HL-60 (cell line): ENCODE results near the gene LDLRAD3.

Experiments
- DNase-seq, 2 experiments: peaks; one replicate each; pipeline ENCODE4 v3.0.0-alpha.2; 2010 to 2020; ENCODE audit warnings: low read depth in 1 of 2, low spot score in 1 of 2
- H3K27ac ChIP-seq: fragments of 250-450 bp; sonication (Bioruptor Pico); replicated peaks from 2 replicates; pipeline ENCODE4 v1.5.1; 2020; ENCODE audit warnings: mild to moderate bottlenecking, moderate library complexity
- H3K27me3 ChIP-seq: fragments of 250-450 bp; sonication (Bioruptor Pico); 2 replicates; pipeline ENCODE4 v1.5.1; 2021; ENCODE audit warnings: mild to moderate bottlenecking, moderate library complexity; ENCODE audit not compliant: insufficient read depth, poor library complexity, severe bottlenecking
- H3K4me3 ChIP-seq: replicated peaks from 2 replicates; pipeline ENCODE4 v1.5.1; 2011; ENCODE audit warnings: mild to moderate bottlenecking, control low read depth, low read length; ENCODE audit not compliant: insufficient read depth
- GABPA ChIP-seq: IDR thresholded peaks from 2 replicates; pipeline ENCODE4 v1.6.1; 2012; ENCODE audit warnings: low read depth
- POLR2AphosphoS5 ChIP-seq: IDR thresholded peaks from 2 replicates; pipeline ENCODE4 v1.6.1; 2012; ENCODE audit warnings: low read depth
- SPI1 ChIP-seq: IDR thresholded peaks from 2 replicates; pipeline ENCODE4 v1.6.1; 2012; ENCODE audit warnings: low read depth, mild to moderate bottlenecking, borderline replicate concordance
- TF ChIP-seq, protein P1 (sequence below): IDR thresholded peaks from 2 replicates; pipeline ENCODE4 v1.6.1; 2012; ENCODE audit warnings: low read depth; ENCODE audit not compliant: insufficient replicate concordance
- TF ChIP-seq, protein P2 (sequence below): IDR thresholded peaks from one replicate; pipeline ENCODE4 v1.5.1; 2011; ENCODE audit warnings: low read length, control low read depth, inconsistent platforms; ENCODE audit not compliant: insufficient read depth

LDLRAD3 gene

GRCh38 chr11:36201411-36201810 is 257.5 kb downstream of the LDLRAD3 start:
- no peaks in the 10 kb centered on the region for H3K27me3 ChIP-seq
- no peak overlapping the region for H3K27ac ChIP-seq
- TF ChIP-seq, protein P1, sequence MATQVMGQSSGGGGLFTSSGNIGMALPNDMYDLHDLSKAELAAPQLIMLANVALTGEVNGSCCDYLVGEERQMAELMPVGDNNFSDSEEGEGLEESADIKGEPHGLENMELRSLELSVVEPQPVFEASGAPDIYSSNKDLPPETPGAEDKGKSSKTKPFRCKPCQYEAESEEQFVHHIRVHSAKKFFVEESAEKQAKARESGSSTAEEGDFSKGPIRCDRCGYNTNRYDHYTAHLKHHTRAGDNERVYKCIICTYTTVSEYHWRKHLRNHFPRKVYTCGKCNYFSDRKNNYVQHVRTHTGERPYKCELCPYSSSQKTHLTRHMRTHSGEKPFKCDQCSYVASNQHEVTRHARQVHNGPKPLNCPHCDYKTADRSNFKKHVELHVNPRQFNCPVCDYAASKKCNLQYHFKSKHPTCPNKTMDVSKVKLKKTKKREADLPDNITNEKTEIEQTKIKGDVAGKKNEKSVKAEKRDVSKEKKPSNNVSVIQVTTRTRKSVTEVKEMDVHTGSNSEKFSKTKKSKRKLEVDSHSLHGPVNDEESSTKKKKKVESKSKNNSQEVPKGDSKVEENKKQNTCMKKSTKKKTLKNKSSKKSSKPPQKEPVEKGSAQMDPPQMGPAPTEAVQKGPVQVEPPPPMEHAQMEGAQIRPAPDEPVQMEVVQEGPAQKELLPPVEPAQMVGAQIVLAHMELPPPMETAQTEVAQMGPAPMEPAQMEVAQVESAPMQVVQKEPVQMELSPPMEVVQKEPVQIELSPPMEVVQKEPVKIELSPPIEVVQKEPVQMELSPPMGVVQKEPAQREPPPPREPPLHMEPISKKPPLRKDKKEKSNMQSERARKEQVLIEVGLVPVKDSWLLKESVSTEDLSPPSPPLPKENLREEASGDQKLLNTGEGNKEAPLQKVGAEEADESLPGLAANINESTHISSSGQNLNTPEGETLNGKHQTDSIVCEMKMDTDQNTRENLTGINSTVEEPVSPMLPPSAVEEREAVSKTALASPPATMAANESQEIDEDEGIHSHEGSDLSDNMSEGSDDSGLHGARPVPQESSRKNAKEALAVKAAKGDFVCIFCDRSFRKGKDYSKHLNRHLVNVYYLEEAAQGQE = no peak
- TF ChIP-seq GABPA (no peak), SPI1 (no peak), POLR2AphosphoS5 (no peak)
- TF ChIP-seq, protein P2, sequence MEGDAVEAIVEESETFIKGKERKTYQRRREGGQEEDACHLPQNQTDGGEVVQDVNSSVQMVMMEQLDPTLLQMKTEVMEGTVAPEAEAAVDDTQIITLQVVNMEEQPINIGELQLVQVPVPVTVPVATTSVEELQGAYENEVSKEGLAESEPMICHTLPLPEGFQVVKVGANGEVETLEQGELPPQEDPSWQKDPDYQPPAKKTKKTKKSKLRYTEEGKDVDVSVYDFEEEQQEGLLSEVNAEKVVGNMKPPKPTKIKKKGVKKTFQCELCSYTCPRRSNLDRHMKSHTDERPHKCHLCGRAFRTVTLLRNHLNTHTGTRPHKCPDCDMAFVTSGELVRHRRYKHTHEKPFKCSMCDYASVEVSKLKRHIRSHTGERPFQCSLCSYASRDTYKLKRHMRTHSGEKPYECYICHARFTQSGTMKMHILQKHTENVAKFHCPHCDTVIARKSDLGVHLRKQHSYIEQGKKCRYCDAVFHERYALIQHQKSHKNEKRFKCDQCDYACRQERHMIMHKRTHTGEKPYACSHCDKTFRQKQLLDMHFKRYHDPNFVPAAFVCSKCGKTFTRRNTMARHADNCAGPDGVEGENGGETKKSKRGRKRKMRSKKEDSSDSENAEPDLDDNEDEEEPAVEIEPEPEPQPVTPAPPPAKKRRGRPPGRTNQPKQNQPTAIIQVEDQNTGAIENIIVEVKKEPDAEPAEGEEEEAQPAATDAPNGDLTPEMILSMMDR = no peak
- no peak overlapping the region for H3K4me3 ChIP-seq
- no peak for DNase-seq

DNA sequence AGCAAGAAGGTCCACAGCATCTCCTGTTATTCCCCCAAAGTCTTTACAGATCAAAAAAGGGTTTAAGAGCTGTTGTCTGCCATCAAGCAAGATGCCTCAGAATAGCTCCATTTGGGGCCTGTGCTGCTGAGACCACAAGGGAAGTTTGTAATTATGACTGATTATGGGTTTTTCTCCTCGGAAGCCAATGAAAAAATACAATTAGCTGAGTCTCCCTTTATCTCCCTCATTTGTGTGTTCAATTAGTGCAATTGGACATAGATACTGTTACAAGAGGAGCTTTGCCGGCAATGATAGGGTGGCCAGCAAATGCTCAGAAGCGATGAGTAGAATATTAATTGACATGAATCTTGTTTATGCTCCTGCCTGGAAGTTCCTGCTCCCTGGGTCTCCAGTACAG is 261.7 kb downstream of the LDLRAD3 start:
- Histone ChIP-seq H3K27me3 (no peaks in the 10 kb centered on the region), H3K4me3 (no peak overlapping the region), H3K27ac (no peak overlapping the region)
- no peak for DNase-seq
- TF ChIP-seq, protein P1 = no peak
- TF ChIP-seq POLR2AphosphoS5 = no peak
- TF ChIP-seq GABPA = no peak
- TF ChIP-seq, protein P2 = no peak
- no peak for TF ChIP-seq SPI1

GRCh38 chr11:36210529-36210928 is 266.7 kb downstream of the LDLRAD3 start:
- DNase-seq = peak in 1 of 2 experiments; percentile 65
- Histone ChIP-seq H3K4me3 (no peak overlapping the region), H3K27ac (no peak overlapping the region), H3K27me3 (no peaks in the 10 kb centered on the region)
- TF ChIP-seq GABPA = no peak
- no peak for TF ChIP-seq SPI1
- TF ChIP-seq, protein P1 = no peak
- no peak for TF ChIP-seq POLR2AphosphoS5
- TF ChIP-seq, protein P2 = no peak
